ENCODE measurements around the gene CCL25. TPM values are rescaled to one million over a fixed set of nuclear protein-coding genes. Genes with fewer than 3 reads are reported as not detected.
"Not testable (repeated sequence)": the region's sequence is repeated elsewhere in the genome, so short reads cannot be mapped to it uniquely, and the experiment has no call there.

CCL25 gene
- total RNA-seq, 2 experiments from 2014 or later: 0.30 to 1.2 TPM

DNA sequence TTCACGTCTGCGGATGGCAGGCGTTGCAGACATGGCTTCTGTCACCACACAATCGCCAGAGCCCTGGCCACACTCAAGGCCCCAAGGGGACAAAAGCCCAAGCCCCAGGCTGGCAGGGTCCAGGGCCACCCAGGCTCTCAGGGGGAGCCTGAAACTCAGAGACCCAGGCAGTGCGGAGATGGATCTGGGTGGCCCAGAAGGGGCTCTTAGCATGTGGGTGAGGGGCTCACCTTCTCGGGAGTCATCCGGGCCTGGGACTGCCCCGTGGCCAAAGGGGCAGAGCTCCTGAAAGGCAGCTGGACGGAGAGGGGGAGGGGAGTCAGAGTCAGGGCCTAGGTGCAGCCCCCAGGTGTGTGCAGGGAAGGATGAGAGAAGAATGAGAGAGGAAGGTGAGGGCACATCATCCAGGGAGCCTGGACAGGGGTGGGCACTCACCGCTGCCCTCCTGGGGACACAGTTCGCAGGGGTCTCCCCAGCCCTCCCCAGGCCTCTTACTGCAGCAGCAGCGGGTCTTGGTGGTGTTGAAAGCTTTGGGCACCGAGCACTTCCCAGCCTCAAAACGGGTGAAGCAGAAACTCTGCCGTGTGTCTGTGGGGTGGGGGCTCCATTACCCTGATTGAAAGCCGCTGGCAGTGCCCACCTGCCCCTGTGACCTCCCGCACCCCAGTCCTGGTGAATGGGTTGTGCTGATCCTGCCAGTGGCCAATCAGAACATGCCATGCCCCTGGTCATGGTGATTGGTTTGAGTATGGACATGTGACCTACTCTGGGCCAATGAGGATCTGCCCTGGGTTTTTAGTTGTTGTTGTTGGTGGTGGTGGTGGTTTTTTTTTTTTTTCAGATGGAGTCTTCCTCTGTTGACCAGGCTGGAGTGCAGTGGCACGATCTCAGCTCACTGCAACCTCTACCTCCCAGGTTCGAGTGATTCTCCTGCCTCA is 37.4 kb downstream of the CCL25 start:
- H3K27ac Mint-ChIP-seq: no peak overlapping the region

GRCh38 chr19:8090950-8091349 is 38.4 kb downstream of the CCL25 start:
- no peaks in the 10 kb centered on the region for H3K27me3 Mint-ChIP-seq
- H3K27ac Mint-ChIP-seq: no peak overlapping the region

More for the DNA sequence above, 37.4 kb downstream of the CCL25 start:
- Mint-ChIP-seq H3K27me3 (no peaks in the 10 kb centered on the region), H3K4me3 (no peak overlapping the region), H3K36me3 (no peaks in the 10 kb centered on the region), H3K9me3 (peaks cover 9% of the 10 kb centered on the region), H3K4me1 (no peaks in the 10 kb centered on the region)
- DNase-seq: no peak

GRCh38 chr19:8093740-8094139 is 41.2 kb downstream of the CCL25 start:
- Mint-ChIP-seq H3K9me3 (peaks cover 21% of the 10 kb centered on the region), H3K4me1 (no peaks in the 10 kb centered on the region), H3K4me3 (no peak overlapping the region), H3K27ac (no peak overlapping the region), H3K36me3 (no peaks in the 10 kb centered on the region), H3K27me3 (peaks cover 8% of the 10 kb centered on the region)
- no peak for DNase-seq

More at GRCh38 chr19:8090950-8091349, 38.4 kb downstream of the CCL25 start:
- Mint-ChIP-seq H3K9me3 (peaks cover 13% of the 10 kb centered on the region), H3K36me3 (no peaks in the 10 kb centered on the region), H3K4me1 (no peaks in the 10 kb centered on the region), H3K4me3 (no peak overlapping the region)
- no peak for DNase-seq

- no peak overlapping the region for H3K27ac Mint-ChIP-seq
- no peaks in the 10 kb centered on the region for H3K4me1 Mint-ChIP-seq
- peaks cover 21% of the 10 kb centered on the region for H3K9me3 Mint-ChIP-seq
- no peaks in the 10 kb centered on the region for H3K36me3 Mint-ChIP-seq
- H3K27me3 Mint-ChIP-seq: peaks cover 10% of the 10 kb centered on the region
- H3K4me3 Mint-ChIP-seq: no peak overlapping the region
- no peak for DNase-seq
Observed at GRCh38 chr19:8094336-8094735, 41.8 kb downstream of the CCL25 start.

GRCh38 chr19:8095354-8095886 is 42.9 kb downstream of the CCL25 start:
- Mint-ChIP-seq H3K4me1 (no peaks in the 10 kb centered on the region), H3K27ac (no peak overlapping the region)

GRCh38 chr19:8096071-8096470 is 43.5 kb downstream of the CCL25 start:
- DNase-seq: no peak
- peaks cover 10% of the 10 kb centered on the region for H3K27me3 Mint-ChIP-seq
- H3K36me3 Mint-ChIP-seq: no peaks in the 10 kb centered on the region
- H3K4me3 Mint-ChIP-seq: no peak overlapping the region
- no peaks in the 10 kb centered on the region for H3K4me1 Mint-ChIP-seq
- peaks cover 21% of the 10 kb centered on the region for H3K9me3 Mint-ChIP-seq
- H3K27ac Mint-ChIP-seq: no peak overlapping the region

More at GRCh38 chr19:8095354-8095886, 42.9 kb downstream of the CCL25 start:
- DNase-seq: no peak
- peaks cover 10% of the 10 kb centered on the region for H3K27me3 Mint-ChIP-seq
- no peaks in the 10 kb centered on the region for H3K36me3 Mint-ChIP-seq
- H3K4me3 Mint-ChIP-seq: no peak overlapping the region
- peaks cover 21% of the 10 kb centered on the region for H3K9me3 Mint-ChIP-seq

DNA sequence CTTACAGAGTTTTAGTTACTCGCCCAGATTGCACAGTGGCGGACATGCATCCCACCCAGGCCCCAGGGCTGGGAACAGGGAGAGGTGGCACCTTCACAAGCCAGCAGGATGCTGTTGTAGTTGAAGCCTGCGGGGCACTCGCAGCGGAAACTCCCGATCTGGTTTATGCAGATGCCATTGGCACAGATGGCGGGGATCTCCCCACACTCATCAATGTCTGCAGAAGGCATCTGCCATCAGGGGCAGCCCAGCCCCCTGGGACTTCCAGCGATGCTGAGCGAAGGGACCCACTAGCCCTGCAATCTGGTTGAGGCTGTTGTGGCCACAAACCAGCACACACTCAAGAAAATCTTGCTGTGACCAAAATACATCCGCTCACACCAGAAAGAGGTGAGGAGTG is 44.6 kb downstream of the CCL25 start:
- Mint-ChIP-seq H3K36me3 (no peaks in the 10 kb centered on the region), H3K4me1 (no peaks in the 10 kb centered on the region), H3K27me3 (peaks cover 10% of the 10 kb centered on the region), H3K4me3 (no peak overlapping the region), H3K9me3 (peaks cover 21% of the 10 kb centered on the region), H3K27ac (no peak overlapping the region)
- DNase-seq: no peak

GRCh38 chr19:8097681-8098567 is 45.4 kb downstream of the CCL25 start:
- H3K27ac Mint-ChIP-seq: no peak overlapping the region
- H3K36me3 Mint-ChIP-seq: no peaks in the 10 kb centered on the region
- no peaks in the 10 kb centered on the region for H3K4me1 Mint-ChIP-seq
- H3K27me3 Mint-ChIP-seq: peaks cover 10% of the 10 kb centered on the region
- peaks cover 21% of the 10 kb centered on the region for H3K9me3 Mint-ChIP-seq
- no peak overlapping the region for H3K4me3 Mint-ChIP-seq
- DNase-seq: no peak

DNA sequence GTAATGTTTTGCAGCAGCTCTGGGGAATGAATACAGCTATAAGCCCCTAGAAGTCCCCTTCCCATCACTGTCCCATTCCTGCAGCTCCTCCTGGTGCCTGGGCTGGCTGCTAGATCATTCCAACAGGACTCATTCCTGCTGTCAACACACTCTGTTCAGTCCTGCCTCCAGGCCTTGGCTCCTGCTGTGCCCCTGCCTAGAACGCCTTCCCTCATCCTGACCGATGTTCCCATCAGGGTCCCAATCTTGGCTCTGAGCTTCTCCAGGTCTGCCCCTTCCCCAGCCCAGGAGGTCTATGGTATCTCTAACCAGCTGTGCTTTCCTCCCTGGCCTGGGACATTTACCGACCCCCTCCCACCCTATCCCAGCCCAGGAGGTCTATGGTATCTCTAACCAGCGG is 48.8 kb downstream of the CCL25 start:
- Mint-ChIP-seq H3K4me1 (no peaks in the 10 kb centered on the region), H3K36me3 (no peaks in the 10 kb centered on the region), H3K4me3 (no peak overlapping the region)

DNA sequence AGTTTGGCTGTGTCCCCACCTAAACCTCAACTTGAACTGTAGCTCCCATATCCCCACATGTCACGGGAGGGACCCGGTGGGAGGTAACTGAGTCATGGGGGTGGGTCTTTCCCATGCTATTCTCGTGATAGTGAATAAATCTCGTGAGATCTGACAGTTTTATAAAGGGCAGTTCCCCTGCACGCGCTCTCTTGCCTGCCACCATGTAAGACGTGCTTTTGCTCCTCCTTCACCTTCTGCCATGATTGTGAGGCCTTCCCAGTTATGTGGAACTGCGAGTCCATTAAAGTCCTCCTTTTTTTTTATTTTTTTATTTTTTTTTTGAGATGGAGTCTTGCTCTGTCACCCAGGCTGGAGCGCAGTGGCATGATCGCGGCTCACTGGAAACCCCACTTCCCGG is 49.4 kb downstream of the CCL25 start:
- peaks cover 10% of the 10 kb centered on the region for H3K27me3 Mint-ChIP-seq
- not testable (repeated sequence) for H3K27ac Mint-ChIP-seq, H3K9me3 Mint-ChIP-seq, H3K4me1 Mint-ChIP-seq, H3K4me3 Mint-ChIP-seq, H3K36me3 Mint-ChIP-seq, DNase-seq

More for the DNA sequence above, 48.8 kb downstream of the CCL25 start:
- Mint-ChIP-seq H3K9me3 (peaks cover 6% of the 10 kb centered on the region), H3K27me3 (peaks cover 10% of the 10 kb centered on the region), H3K27ac (no peak overlapping the region)
- DNase-seq: no peak

DNA sequence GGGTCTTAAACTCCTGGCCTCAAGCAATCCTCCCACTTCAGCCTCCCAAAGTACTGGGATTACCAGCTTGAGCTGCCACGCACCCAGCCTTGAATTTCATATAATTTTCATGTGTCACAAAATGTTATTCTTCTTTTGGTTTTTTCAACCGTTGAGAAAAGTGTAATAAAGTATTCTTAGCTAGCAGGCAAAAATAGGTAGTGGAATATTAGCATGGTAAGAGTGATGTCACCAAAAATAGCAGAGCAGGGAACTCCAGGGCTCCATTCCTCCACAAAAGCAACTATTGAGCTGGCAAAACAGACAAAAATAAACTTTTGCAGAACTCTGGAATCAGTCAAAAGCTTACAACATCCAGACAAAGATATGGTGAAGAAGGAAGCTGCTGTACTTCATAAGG is 52.9 kb downstream of the CCL25 start:
- Mint-ChIP-seq H3K36me3 (no peaks in the 10 kb centered on the region), H3K9me3 (no peaks in the 10 kb centered on the region)

GRCh38 chr19:8107301-8107903 is 54.8 kb downstream of the CCL25 start:
- H3K27ac Mint-ChIP-seq: no peak overlapping the region
- no peaks in the 10 kb centered on the region for H3K9me3 Mint-ChIP-seq
- no peak for DNase-seq
- no peaks in the 10 kb centered on the region for H3K36me3 Mint-ChIP-seq
- H3K4me3 Mint-ChIP-seq: no peak overlapping the region
- H3K4me1 Mint-ChIP-seq: no peaks in the 10 kb centered on the region
- H3K27me3 Mint-ChIP-seq: peaks cover 7% of the 10 kb centered on the region

More for the DNA sequence above, 52.9 kb downstream of the CCL25 start:
- H3K27ac Mint-ChIP-seq: no peak overlapping the region
- no peak for DNase-seq
- H3K4me3 Mint-ChIP-seq: no peak overlapping the region
- no peaks in the 10 kb centered on the region for H3K4me1 Mint-ChIP-seq
- peaks cover 7% of the 10 kb centered on the region for H3K27me3 Mint-ChIP-seq

DNA sequence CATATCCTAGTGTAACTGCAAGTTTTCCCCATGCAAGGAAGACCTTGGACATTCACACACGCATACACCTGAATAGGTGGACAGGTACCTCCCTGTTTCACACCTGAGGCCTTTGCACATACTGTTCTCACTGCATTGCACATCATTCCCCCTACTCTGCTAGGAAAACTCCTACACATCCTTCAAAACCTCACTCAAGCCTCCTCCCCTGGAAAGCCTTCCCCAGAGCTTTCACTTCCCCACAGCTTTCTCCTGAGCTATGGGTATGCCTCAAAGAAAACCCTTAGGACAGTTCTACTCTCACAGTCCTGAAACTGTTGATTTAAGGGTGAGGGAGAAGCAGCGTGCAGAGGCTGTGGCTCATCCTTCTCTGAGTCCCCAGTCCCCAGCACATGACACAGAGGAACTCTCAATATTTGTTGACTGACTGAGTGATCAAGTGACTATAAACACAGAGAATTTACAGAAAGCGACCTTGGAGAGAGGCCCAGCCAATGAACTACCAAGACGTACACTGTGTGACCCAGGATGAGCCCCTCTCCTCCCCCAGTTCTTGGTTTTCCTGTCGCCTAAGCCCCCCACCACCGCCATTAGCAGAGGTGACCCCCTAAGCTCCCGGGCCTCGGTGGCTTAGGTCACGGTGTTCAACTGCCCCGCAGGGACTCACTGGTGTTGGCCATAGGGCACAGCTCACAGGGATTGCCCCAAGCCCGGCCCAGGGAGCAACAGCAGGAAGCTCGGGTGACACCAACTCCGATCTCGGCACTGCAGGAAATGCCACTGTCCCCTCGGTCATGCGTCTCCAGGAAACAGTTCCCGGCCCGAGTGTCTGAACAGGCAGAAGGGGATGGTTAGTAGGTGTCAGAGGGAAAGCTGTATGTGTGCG is 56.2 kb downstream of the CCL25 start:
- no peaks in the 10 kb centered on the region for H3K36me3 Mint-ChIP-seq
- no peaks in the 10 kb centered on the region for H3K4me1 Mint-ChIP-seq
- no peak overlapping the region for H3K4me3 Mint-ChIP-seq
- DNase-seq: no peak
- H3K27ac Mint-ChIP-seq: no peak overlapping the region
- peaks cover 7% of the 10 kb centered on the region for H3K27me3 Mint-ChIP-seq
- no peaks in the 10 kb centered on the region for H3K9me3 Mint-ChIP-seq

- Mint-ChIP-seq H3K9me3 (no peaks in the 10 kb centered on the region), H3K4me3 (no peak overlapping the region), H3K27me3 (peaks cover 7% of the 10 kb centered on the region), H3K27ac (no peak overlapping the region), H3K36me3 (no peaks in the 10 kb centered on the region), H3K4me1 (no peaks in the 10 kb centered on the region)
- no peak for DNase-seq
Observed at GRCh38 chr19:8109455-8109854, 56.9 kb downstream of the CCL25 start.
